Naive thymus-derived CD8-positive, alpha-beta T cell (primary cell): ENCODE results near the gene EIF5. TPM values are rescaled to one million over a fixed set of nuclear protein-coding genes. Genes with fewer than 3 reads are reported as not detected.

ENCODE experiments used
- ATAC-seq, 2 donors: fragments of 150-1000 bp; cut with Tn5 transposase in 1 of 2; sonication (Bioruptor Pico), chemical (Tn5 transposase) in 1 of 2; 1 replicate in 1 of 2; 2 replicates in 1 of 2; pipeline ENCODE4 v1.10.0; 2021; ENCODE audit warnings: mild to moderate bottlenecking in 2 of 2, moderate library complexity in 2 of 2
- POLR2A ChIA-PET: fragments of 350-600 bp; sonication (Branson Sonifier 250); formaldehyde crosslinking; loops from one replicate; lab custom pipeline; 2021; ENCODE audit warnings: antibody characterized with exemption; lab: Charles Lee
- DNase-seq, 10 donors: peaks; one replicate each; pipeline versions ENCODE4 v3.0.0 to v3.0.0-alpha.2; 2020 to 2022
- H3K27ac Mint-ChIP-seq, 10 donors: one replicate each; pipeline ENCODE4 v1.8.0; 2020 to 2022; ENCODE audit warnings: mild to moderate bottlenecking in 10 of 10, mixed read lengths in 10 of 10, moderate library complexity in 4 of 10, inconsistent platforms in 1 of 10
- H3K27me3 Mint-ChIP-seq, 5 donors: one replicate each; pipeline ENCODE4 v1.8.0; 2021 to 2022; ENCODE audit warnings: mixed read lengths in 5 of 5
- H3K36me3 Mint-ChIP-seq, 3 donors: one replicate each; pipeline ENCODE4 v1.8.0; 2020 to 2022; ENCODE audit warnings: mixed read lengths in 3 of 3, mild to moderate bottlenecking in 2 of 3, inconsistent platforms in 1 of 3
- H3K4me1 Mint-ChIP-seq, 4 donors: one replicate each; pipeline ENCODE4 v1.8.0; 2021 to 2022; ENCODE audit warnings: mixed read lengths in 4 of 4
- H3K4me3 Mint-ChIP-seq, 10 donors: one replicate each; pipeline ENCODE4 v1.8.0; 2020 to 2022; ENCODE audit warnings: mild to moderate bottlenecking in 10 of 10, mixed read lengths in 10 of 10, moderate library complexity in 6 of 10, inconsistent platforms in 1 of 10
- H3K9me3 Mint-ChIP-seq, 9 donors: one replicate each; pipeline ENCODE4 v1.8.0; 2020 to 2022; ENCODE audit warnings: mixed read lengths in 9 of 9, mild to moderate bottlenecking in 3 of 9, inconsistent platforms in 1 of 9, moderate library complexity in 1 of 9
- polyA plus RNA-seq, 3 donors: library from polyadenylated mRNA; unstranded; fragments of 300-500 nt; fragmentation: Illumina TruSeq; gene quantifications; one replicate each; pipeline ENCODE4 v1.2.3, GENCODE V29; 2021
- total RNA-seq, 8 experiments: library from RNA in 2 of 8; stranded (reverse) in 2 of 8; gene quantifications; one replicate each; pipeline ENCODE4 v1.2.3 and lab custom pipeline; 2021 to 2026

The EIF5 gene
- total and polyA plus RNA-seq, 5 experiments from 2014 or later: 283 to 375 (median 332) TPM

DNA sequence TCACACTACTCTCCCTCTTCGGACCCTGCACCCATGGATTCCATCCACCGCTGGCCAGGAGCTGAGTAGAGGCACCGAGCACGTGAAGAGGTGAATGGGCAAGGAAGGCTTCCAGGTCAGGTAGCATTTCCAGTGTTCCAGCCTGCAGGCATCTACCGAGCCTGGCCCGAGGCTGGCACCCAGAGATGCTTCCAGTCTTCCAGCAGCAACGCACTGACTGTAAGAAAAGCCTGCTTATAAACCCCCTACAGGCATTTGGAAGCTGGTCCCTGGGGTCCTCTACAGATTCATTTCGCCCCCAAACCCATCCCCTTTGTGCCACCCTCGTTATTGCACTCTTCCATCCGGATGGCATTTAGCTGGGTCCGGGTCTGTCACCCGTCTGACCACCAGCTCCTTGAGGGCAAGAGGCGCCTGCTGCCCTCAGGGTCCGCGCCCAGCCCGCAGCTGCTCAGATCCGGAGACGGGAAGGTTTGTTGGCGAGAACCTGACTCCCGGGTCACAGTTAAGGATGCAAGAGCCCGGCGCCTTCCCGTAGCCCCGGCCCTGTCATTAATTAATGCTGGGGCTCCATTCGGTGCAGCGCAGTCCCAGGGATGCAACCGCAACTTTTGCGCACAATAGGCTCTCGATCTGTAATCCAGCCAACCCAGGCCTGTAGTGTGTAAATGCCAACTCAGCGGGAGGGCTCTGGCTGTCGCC lies 50.6 kb downstream of the EIF5 start:
- DNase-seq (peak in 1 of 10 donors; percentile 4), ATAC-seq (no peak)
- peaks cover 10 to 50% (median 37%) of the 10 kb centered on the region in 4 donors for H3K4me1 Mint-ChIP-seq
- H3K27ac Mint-ChIP-seq: peak overlapping the region; percentile 89 to 98 (median 96)
- peaks cover 0 to 6% (median 0%) of the 10 kb centered on the region in 3 donors for H3K36me3 Mint-ChIP-seq
- no peaks in the 10 kb centered on the region for H3K9me3 Mint-ChIP-seq
- POLR2A ChIA-PET: interaction anchor here (0.8 to 4.0 kb wide), 6 partner anchors 10 to 177 kb away, joined by 3 to 50 read pairs (median 4); partner anchors contain the start of genes BAG5 and EIF5
- peak overlapping the region; percentile 86 to 97 (median 94) for H3K4me3 Mint-ChIP-seq
- H3K27me3 Mint-ChIP-seq: peaks cover 1 to 8% (median 4%) of the 10 kb centered on the region in 5 donors

DNA sequence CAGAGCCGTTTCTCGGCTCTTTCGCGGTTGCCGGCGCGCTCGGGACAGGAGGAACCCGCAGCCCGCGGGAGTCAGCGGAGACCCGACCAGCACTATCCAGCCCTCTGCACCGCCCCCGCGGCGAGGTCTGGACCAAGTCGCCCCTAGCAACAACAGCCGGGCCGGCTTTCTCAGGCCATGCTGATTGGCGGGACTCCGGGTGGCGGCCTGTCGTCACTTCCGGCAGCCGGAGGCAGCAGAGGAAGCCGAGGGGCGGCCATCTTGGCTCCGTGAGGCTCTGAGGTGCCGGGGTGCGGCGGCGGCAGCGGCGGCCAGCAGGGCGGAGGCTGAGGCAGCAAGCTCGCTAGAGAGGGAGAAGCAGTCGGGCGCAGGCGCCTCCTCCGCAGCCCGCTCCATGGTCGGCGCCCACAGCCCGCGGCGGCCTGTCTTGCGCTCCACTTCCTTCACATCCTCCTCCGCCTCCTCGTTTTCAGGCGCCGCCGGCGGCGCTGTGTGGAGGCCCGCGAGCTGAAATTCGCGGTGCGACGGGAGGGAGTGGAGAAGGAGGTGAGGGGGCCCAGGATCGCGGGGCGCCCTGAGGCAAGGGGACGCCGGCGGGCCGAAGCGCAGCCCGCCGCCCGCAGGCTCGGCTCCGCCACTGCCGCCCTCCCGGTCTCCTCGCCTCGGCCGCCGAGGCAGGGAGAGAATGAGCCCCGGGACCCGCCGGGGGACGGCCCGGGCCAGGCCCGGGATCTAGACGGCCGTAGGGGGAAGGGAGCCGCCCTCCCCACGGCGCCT lies 51.3 kb downstream of the EIF5 start, which contains the start of gene MARK3:
Gene MARK3, plus strand, starts transcription at position 264 of the 777 bp plus-strand sequence. CDS start 615 bp downstream, outside the sequence.
- H3K9me3 Mint-ChIP-seq: no peaks in the 10 kb centered on the region
- H3K4me3 Mint-ChIP-seq: peak within 1 kb of the TSS; percentile 92 to 99 (median 96)
- POLR2A ChIA-PET: interaction anchor here (0.6 to 4.0 kb wide), 7 partner anchors 9 to 1663 kb away, joined by 3 to 50 read pairs (median 4); partner anchors contain the start of genes BAG5 and EIF5
- H3K27me3 Mint-ChIP-seq: peaks cover 1 to 8% (median 4%) of the 10 kb centered on the region in 5 donors
- DNase-seq: peak; percentile 90 to 98 (median 96)
- H3K27ac Mint-ChIP-seq: peak within 1 kb of the TSS; percentile 89 to 98 (median 96)
- ATAC-seq: peak; percentile 88
- peaks cover 0 to 6% (median 0%) of the 10 kb centered on the region in 3 donors for H3K36me3 Mint-ChIP-seq
- peaks cover 10 to 53% (median 40%) of the 10 kb centered on the region in 4 donors for H3K4me1 Mint-ChIP-seq

DNA sequence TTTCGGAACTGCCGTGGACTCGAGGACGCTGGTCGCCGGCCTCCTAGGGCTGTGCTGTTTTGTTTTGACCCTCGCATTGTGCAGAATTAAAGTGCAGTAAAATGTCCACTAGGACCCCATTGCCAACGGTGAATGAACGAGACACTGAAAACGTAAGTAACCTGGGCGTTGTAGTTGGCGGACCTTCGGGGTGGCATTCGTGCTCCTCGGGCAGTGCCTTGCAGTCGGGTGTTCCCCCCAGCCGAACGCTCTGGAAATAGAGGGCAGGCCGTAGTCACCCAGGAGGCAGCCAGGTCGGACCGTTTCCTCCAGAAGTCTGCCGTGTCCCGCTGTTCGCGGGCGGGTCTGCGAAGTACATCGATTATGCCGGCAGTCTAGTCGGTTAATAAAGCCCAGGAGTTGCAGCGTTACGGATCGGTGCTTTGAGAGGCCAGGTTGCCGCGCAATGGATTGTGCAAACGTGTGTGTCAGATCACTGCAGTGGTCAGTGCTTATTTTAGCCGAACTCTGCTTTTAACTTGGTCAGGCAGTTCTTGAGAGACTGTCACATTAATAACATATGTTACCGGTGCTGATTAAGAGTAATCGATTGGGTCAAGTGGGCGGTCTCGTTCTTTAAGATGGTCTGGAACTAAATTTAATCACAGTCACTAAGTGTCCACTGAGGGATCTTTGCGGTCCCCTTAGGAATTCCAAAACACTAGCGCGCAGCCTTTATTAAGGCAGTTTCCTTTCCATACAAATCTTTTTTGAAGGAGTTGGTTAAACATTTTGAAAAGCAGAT lies 52.1 kb downstream of the EIF5 start:
- DNase-seq (peak in 6 of 10 donors; percentile 8 to 64 (median 25)), ATAC-seq (no peak)
- Mint-ChIP-seq H3K27me3 (peaks cover 0 to 8% (median 1%) of the 10 kb centered on the region in 5 donors), H3K4me1 (peaks cover 10 to 59% (median 43%) of the 10 kb centered on the region in 4 donors), H3K27ac (peak overlapping the region; percentile 89 to 98 (median 94)), H3K9me3 (no peaks in the 10 kb centered on the region), H3K36me3 (peaks cover 0 to 6% (median 0%) of the 10 kb centered on the region in 3 donors), H3K4me3 (peak overlapping the region; percentile 92 to 99 (median 96))
- POLR2A ChIA-PET: interaction anchor here (0.6 to 4.0 kb wide), 4 partner anchors 14 to 1664 kb away, joined by 3 to 50 read pairs (median 4); partner anchors contain the start of gene EIF5

DNA sequence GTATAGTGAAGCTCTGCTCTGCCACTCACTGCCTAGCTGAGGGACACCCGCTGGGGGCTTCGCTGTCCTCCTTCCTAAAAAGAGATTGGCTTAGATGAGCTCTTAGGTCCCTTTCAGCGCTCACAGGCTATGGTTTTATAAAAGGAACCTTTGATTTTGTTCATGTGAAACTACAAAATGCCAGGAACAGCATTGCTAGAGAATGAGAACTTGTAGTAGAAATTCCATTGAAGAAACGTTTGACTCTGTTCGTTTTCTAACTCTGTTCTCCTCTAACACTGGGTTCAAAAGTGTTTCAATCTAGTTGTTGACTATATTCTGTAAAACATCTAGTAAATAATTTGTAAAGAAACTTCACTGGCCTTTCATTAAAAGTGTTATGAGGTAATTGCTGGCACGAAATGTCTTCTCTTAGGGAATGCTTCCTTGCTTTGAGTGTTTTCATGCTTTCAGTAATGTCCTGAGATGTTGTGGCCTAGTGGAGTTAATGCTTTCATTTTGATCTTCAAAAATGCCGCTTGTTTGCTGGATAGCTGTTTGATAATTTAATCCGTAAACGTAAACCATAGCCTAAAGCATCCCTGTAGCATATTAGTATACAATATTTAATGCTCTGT lies 52.8 kb downstream of the EIF5 start:
- ATAC-seq: no peak
- POLR2A ChIA-PET: interaction anchor here (1.5 kb wide), 1 partner anchor 53 kb away, joined by 5 read pairs; the partner anchor contains the start of gene EIF5
- H3K4me1 Mint-ChIP-seq: peaks cover 10 to 65% (median 44%) of the 10 kb centered on the region in 4 donors
- peak in 1 of 10 donors; percentile 12 for DNase-seq
- H3K27ac Mint-ChIP-seq: peak overlapping the region; percentile 89 to 98 (median 94)
- peak overlapping the region; percentile 92 to 99 (median 96) for H3K4me3 Mint-ChIP-seq
- peaks cover 0 to 5% (median 1%) of the 10 kb centered on the region in 5 donors for H3K27me3 Mint-ChIP-seq
- H3K9me3 Mint-ChIP-seq: no peaks in the 10 kb centered on the region
- H3K36me3 Mint-ChIP-seq: peaks cover 0 to 6% (median 0%) of the 10 kb centered on the region in 3 donors

DNA sequence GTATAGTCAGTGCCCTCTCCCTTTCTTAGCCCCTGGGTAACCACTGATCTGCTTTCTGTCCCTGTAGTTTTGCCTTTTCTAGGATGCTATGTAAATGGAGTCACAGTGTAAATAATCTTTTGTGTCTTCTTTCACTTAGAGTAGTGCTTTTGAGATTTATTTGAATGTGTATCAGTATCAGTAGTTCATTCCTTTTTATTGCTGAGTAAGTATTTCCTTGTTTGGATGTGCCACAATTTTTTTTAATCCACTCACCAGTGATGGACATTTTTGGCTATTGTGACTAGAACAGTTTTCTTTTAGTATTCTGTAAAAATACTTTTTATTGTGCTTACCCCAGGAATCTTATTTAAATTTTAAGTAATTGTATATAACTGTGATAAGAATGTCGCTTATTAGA lies 54.6 kb downstream of the EIF5 start:
- Mint-ChIP-seq H3K9me3 (no peaks in the 10 kb centered on the region), H3K4me3 (peak overlapping the region in 9 of 10 donors; percentile 64 to 94 (median 76)), H3K4me1 (peaks cover 10 to 73% (median 50%) of the 10 kb centered on the region in 4 donors), H3K27ac (peak overlapping the region in 7 of 10 donors; percentile 24 to 79 (median 53)), H3K27me3 (no peaks in the 10 kb centered on the region), H3K36me3 (peaks cover 0 to 6% (median 0%) of the 10 kb centered on the region in 3 donors)
- DNase-seq (no peak), ATAC-seq (no peak)
- POLR2A ChIA-PET: interaction anchor here (1.3 to 2.3 kb wide), 3 partner anchors 12 to 55 kb away, joined by 4 to 8 read pairs (median 6); partner anchors contain the start of gene EIF5

DNA sequence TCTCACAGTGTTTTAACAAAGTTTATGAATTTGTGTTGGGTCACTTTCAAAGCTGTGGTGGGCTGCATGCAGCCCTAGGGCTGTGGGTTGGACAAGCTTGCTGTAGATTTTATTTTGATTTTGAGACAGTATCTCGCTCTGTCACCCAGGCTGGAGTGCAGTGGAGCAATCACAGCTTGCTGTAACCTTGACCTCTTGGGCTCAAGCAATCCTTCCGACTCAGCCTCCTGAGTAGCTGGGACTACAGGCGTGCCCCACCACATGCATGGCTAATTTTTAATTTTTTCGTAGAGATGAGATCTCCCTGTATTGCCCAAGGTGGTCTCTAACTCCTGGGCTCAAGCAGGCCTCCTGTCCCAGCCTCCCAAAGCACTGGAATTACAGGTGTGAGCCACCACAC lies 56.6 kb downstream of the EIF5 start:
- Mint-ChIP-seq H3K4me1 (peaks cover 22 to 82% (median 59%) of the 10 kb centered on the region in 4 donors), H3K27me3 (no peaks in the 10 kb centered on the region), H3K9me3 (no peaks in the 10 kb centered on the region), H3K4me3 (no peak overlapping the region), H3K36me3 (peaks cover 0 to 6% (median 0%) of the 10 kb centered on the region in 3 donors), H3K27ac (peak overlapping the region in 7 of 10 donors; percentile 40 to 78 (median 61))
- DNase-seq: no peak
- POLR2A ChIA-PET: interaction anchor here (0.7 to 4.3 kb wide), 5 partner anchors 57 to 69 kb away, joined by 3 to 17 read pairs (median 5); partner anchors contain the start of gene EIF5
- ATAC-seq: no peak

DNA sequence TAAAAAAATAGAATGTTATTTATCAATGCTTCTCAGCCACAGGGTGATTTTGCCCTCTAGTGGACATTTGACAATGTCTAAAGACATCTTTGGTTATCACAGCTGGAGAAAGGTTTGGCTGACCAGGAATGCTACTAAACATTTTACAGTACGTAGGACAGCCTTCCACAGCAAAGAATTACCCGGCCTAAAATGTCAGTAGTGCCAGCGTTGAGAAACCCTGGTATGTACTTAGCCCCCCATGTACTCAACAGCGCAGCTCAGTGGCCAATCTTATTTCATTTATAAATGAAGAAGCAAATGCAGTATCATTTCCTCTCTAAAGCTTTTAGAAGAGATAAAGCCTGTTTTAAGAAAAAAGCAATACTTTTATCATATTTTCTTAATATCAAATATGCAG lies 57.0 kb downstream of the EIF5 start:
- no peaks in the 10 kb centered on the region for H3K9me3 Mint-ChIP-seq
- POLR2A ChIA-PET: interaction anchor here (0.7 to 4.3 kb wide), 4 partner anchors 58 to 68 kb away, joined by 3 to 17 read pairs (median 4); partner anchors contain the start of gene EIF5
- H3K4me1 Mint-ChIP-seq: peaks cover 27 to 85% (median 64%) of the 10 kb centered on the region in 4 donors
- peak overlapping the region in 9 of 10 donors; percentile 33 to 92 (median 76) for H3K27ac Mint-ChIP-seq
- peak overlapping the region in 5 of 10 donors; percentile 23 to 41 (median 35) for H3K4me3 Mint-ChIP-seq
- ATAC-seq (peak; percentile 72 to 85), DNase-seq (peak; percentile 12 to 73 (median 48))
- H3K36me3 Mint-ChIP-seq: peaks cover 0 to 6% (median 0%) of the 10 kb centered on the region in 3 donors
- H3K27me3 Mint-ChIP-seq: no peaks in the 10 kb centered on the region

DNA sequence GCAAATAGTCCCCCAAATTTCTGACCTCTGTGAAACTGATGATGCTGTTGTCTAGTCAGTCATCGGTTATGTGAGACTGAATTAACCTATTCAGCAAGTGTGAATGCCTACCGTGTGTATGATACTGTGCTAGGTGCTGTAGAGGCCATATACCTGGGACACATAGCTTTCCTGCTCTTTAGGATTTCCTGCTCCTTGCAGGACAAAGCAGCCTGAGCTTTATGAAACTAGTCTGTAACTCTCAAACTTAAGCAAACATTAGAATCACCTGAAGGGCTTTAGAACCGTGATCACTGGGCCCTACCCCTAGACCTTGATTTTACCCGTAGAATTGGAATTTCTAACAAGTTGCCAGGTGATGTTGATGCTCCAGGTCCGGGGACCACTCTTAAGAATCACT lies 58.1 kb downstream of the EIF5 start:
- Mint-ChIP-seq H3K9me3 (no peaks in the 10 kb centered on the region), H3K27ac (peak overlapping the region in 3 of 10 donors; percentile 8 to 58 (median 53)), H3K4me1 (peaks cover 28 to 84% (median 67%) of the 10 kb centered on the region in 4 donors), H3K4me3 (peak overlapping the region in 1 of 10 donors; percentile 26), H3K36me3 (peaks cover 0 to 6% (median 0%) of the 10 kb centered on the region in 3 donors), H3K27me3 (no peaks in the 10 kb centered on the region)
- DNase-seq (no peak), ATAC-seq (no peak)
- POLR2A ChIA-PET: interaction anchor here (4.3 kb wide), 1 partner anchor 59 kb away, joined by 17 read pairs; the partner anchor contains the start of gene EIF5

DNA sequence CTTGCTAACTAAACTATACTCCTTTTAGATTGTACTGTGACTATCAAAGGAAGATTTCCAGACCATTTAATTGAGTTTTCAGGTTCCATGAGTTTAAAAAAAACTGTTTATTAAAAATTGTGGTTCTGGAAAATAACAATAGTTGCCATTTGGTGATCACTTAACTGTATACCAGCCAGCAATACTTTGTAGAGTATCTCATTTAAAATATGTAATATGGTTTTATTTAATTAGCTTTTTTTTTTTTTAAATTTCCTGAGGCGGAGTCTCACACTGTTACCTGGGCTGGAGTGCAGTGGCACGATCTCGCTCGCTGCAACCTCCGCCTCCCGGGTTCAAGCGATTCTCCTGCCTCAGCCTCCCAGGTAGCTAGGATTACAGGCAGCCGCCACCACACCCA lies 58.5 kb downstream of the EIF5 start:
- Mint-ChIP-seq H3K9me3 (no peaks in the 10 kb centered on the region), H3K4me3 (peak overlapping the region in 1 of 10 donors; percentile 26), H3K36me3 (peaks cover 0 to 6% (median 0%) of the 10 kb centered on the region in 3 donors), H3K27me3 (no peaks in the 10 kb centered on the region), H3K27ac (no peak overlapping the region), H3K4me1 (peaks cover 27 to 85% (median 66%) of the 10 kb centered on the region in 4 donors)
- ATAC-seq (no peak), DNase-seq (no peak)
- POLR2A ChIA-PET: interaction anchor here (4.3 kb wide), 1 partner anchor 59 kb away, joined by 17 read pairs; the partner anchor contains the start of gene EIF5

DNA sequence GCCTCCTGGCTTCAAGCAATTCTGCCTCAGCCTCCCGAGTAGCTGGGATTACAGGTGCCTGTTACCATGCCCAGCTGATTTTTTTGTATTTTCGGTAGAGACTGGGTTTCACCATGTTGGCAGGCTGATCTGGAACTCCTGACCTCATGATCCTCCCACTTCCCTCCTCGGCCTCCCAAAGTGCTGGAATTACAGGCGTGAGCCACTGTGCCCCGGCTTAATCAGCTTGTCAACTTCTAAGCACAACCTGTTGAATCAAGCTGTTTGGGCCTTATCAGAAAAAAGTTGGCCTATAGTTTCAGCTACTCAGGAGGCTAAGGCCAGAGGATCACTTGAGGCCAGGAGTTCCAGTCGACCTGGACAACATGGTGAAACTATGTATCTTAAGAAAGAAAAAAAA lies 59.0 kb downstream of the EIF5 start:
- Mint-ChIP-seq H3K4me3 (peak overlapping the region in 1 of 10 donors; percentile 25), H3K9me3 (no peaks in the 10 kb centered on the region)
- POLR2A ChIA-PET: interaction anchor here (4.3 kb wide), 1 partner anchor 60 kb away, joined by 17 read pairs; the partner anchor contains the start of gene EIF5

More for the DNA sequence above, 59.0 kb downstream of the EIF5 start:
- ATAC-seq (no peak), DNase-seq (no peak)
- Mint-ChIP-seq H3K27me3 (no peaks in the 10 kb centered on the region), H3K4me1 (peaks cover 29 to 85% (median 66%) of the 10 kb centered on the region in 4 donors), H3K27ac (no peak overlapping the region), H3K36me3 (peaks cover 0 to 9% (median 0%) of the 10 kb centered on the region in 3 donors)
